ENCODE measurements around the gene WNT2B.

Gene WNT2B

DNA sequence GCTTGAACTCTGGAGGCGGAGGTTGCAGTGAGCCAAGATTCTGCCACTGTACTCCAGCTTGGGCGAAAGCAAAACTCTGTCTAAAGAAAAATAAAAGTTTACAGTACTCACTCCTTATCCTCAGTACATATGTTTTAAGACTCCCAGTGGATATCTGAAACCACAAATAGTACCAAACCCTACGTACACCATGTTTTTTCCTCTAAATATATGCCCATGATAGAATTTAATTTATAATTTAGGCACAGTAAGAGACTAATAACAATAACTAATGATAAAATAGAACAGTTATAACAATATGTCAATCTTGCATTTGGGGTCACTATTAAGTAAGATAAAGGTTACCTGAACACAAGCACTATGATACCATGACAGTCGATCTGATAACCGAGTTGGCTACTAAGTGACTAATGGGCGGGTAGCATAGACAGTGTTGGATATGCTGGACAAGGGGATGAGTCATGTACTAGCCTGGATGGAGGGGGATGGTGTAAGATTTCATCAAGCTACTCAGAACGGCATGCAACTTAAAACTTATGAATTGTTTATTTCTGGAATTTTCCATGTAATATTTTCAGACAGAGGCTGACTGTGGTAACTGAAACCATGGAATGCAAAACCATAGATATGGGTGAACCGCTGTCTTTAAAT is 66.5 kb downstream of the WNT2B start:
- TF ChIP-seq, protein P1, sequence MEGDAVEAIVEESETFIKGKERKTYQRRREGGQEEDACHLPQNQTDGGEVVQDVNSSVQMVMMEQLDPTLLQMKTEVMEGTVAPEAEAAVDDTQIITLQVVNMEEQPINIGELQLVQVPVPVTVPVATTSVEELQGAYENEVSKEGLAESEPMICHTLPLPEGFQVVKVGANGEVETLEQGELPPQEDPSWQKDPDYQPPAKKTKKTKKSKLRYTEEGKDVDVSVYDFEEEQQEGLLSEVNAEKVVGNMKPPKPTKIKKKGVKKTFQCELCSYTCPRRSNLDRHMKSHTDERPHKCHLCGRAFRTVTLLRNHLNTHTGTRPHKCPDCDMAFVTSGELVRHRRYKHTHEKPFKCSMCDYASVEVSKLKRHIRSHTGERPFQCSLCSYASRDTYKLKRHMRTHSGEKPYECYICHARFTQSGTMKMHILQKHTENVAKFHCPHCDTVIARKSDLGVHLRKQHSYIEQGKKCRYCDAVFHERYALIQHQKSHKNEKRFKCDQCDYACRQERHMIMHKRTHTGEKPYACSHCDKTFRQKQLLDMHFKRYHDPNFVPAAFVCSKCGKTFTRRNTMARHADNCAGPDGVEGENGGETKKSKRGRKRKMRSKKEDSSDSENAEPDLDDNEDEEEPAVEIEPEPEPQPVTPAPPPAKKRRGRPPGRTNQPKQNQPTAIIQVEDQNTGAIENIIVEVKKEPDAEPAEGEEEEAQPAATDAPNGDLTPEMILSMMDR (conservative IDR thresholded peaks at IDR 0.05), result no peak
- H3K27ac ChIP-seq, result no peak overlapping the region

DNA sequence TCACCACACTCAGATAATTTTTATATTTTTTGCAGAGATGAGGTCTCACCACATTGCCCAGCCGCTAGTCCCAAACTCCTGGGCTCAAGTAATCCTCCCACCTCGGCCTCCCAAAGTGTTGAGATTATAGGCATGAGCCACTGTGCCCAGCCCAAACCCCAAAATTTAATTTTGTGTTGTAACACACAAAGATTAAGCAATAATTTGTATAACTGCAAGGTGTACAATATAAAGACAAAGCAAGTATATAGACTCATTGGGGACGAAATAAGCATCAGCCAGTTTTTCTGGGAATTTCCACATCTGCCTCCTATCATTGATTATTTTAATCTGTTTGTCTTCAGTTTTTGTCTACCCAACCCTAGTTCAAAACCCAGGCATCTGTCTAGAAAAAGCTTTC is 67.5 kb downstream of the WNT2B start:
- no peak overlapping the region for H3K27ac ChIP-seq
- TF ChIP-seq, protein P1 (conservative IDR thresholded peaks at IDR 0.05), result no peak

Data from VCaP (cell line).